Endothelial cell (in vitro differentiated cells): ENCODE measurements around the gene CYP4X1. TPM values are rescaled to one million over a fixed set of nuclear protein-coding genes. Genes with fewer than 3 reads are reported as not detected.
"Not testable (repeated sequence)": the region's sequence is repeated elsewhere in the genome, so short reads cannot be mapped to it uniquely, and the experiment has no call there.

ENCODE experiments used
- DNase-seq: peaks from one replicate; pipeline ENCODE4 v3.0.0; 2021; ENCODE audit warnings: low spot score
- H3K27ac Mint-ChIP-seq: one replicate; pipeline ENCODE4 v1.8.0; 2021; ENCODE audit warnings: mixed read lengths, inconsistent platforms; ENCODE audit not compliant: unreplicated experiment
- H3K27me3 Mint-ChIP-seq: one replicate; pipeline ENCODE4 v1.8.0; 2021; ENCODE audit warnings: mild to moderate bottlenecking, moderate library complexity, mixed read lengths, inconsistent platforms; ENCODE audit not compliant: unreplicated experiment
- H3K36me3 Mint-ChIP-seq: one replicate; pipeline ENCODE4 v1.8.0; 2021; ENCODE audit warnings: mild to moderate bottlenecking, low read depth, mixed read lengths, inconsistent platforms; ENCODE audit not compliant: unreplicated experiment
- H3K4me1 Mint-ChIP-seq: one replicate; pipeline ENCODE4 v1.8.0; 2021; ENCODE audit warnings: mild to moderate bottlenecking, mixed read lengths, inconsistent platforms; ENCODE audit not compliant: unreplicated experiment
- H3K4me3 Mint-ChIP-seq: one replicate; pipeline ENCODE4 v1.8.0; 2021; ENCODE audit warnings: mild to moderate bottlenecking, mixed read lengths, inconsistent platforms; ENCODE audit not compliant: unreplicated experiment
- H3K9me3 Mint-ChIP-seq: one replicate; pipeline ENCODE4 v1.8.0; 2021; ENCODE audit warnings: mixed read lengths, inconsistent platforms; ENCODE audit not compliant: unreplicated experiment
- total RNA-seq: library from RNA; stranded (reverse); fragmentation: NEBNext Ultra II Directional; extraction: Animal tissue kit (Norgen Biotek cat#: 25700); gene quantifications from one replicate; pipeline ENCODE4 v1.2.1, GENCODE V29; 2021; ENCODE audit not compliant: unreplicated experiment
- TF ChIP-seq, protein P1 (sequence below): fragments of 200-600 bp; sonication (generic); IDR thresholded peaks from one replicate; pipeline ENCODE4 v1.5.0; 2021; ENCODE audit warnings: antibody characterized with exemption; ENCODE audit not compliant: unreplicated experiment

The CYP4X1 gene
- total RNA-seq, 1 donor from 2014 or later = 0.23 TPM

GRCh38 chr1:47089356-47089755 lies 65.9 kb downstream of the CYP4X1 start:
- H3K9me3 Mint-ChIP-seq, H3K4me1 Mint-ChIP-seq, H3K27me3 Mint-ChIP-seq, H3K36me3 Mint-ChIP-seq, H3K27ac Mint-ChIP-seq, H3K4me3 Mint-ChIP-seq: not testable (repeated sequence)
- TF ChIP-seq, protein P1, sequence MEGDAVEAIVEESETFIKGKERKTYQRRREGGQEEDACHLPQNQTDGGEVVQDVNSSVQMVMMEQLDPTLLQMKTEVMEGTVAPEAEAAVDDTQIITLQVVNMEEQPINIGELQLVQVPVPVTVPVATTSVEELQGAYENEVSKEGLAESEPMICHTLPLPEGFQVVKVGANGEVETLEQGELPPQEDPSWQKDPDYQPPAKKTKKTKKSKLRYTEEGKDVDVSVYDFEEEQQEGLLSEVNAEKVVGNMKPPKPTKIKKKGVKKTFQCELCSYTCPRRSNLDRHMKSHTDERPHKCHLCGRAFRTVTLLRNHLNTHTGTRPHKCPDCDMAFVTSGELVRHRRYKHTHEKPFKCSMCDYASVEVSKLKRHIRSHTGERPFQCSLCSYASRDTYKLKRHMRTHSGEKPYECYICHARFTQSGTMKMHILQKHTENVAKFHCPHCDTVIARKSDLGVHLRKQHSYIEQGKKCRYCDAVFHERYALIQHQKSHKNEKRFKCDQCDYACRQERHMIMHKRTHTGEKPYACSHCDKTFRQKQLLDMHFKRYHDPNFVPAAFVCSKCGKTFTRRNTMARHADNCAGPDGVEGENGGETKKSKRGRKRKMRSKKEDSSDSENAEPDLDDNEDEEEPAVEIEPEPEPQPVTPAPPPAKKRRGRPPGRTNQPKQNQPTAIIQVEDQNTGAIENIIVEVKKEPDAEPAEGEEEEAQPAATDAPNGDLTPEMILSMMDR = peak; percentile 83
- DNase-seq = peak; percentile 39

DNA sequence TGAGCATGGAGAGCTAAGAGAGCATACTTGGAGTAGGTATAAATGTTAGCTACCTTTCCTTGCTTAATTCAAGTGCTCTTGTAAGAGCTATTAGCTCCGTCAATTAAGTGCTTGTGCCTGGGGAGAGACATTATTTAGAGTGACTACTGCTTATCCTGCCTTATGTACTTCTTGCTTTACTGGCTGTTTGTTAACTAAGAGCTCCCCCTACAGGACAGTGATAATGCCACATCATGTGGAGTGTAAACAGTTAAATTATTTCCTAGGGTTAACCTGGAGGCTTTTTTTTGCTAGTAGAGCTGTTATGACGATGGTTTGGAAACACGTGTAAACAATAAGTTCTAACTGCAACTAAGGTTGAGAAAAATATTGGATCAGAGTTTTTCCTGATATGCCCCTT lies 68.0 kb downstream of the CYP4X1 start:
- not testable (repeated sequence) for DNase-seq, H3K4me1 Mint-ChIP-seq, H3K36me3 Mint-ChIP-seq, H3K9me3 Mint-ChIP-seq, H3K27me3 Mint-ChIP-seq, H3K4me3 Mint-ChIP-seq, H3K27ac Mint-ChIP-seq
- TF ChIP-seq, protein P1 = peak; percentile 66

Other genes starting within 250 kb of the CYP4X1 start
- gene CYP4B1, start 224.6 kb upstream of the CYP4X1 start, total RNA-seq = not detected
- gene CYP4A11, start 82.2 kb upstream of the CYP4X1 start, total RNA-seq = not detected
- not detected for gene CYP4Z1, start 43.6 kb downstream of the CYP4X1 start, total RNA-seq
- gene CYP4A22, start 113.8 kb downstream of the CYP4X1 start, total RNA-seq = not detected
- not detected for gene PDZK1IP1, start 166.4 kb downstream of the CYP4X1 start, total RNA-seq
- 199 TPM for gene TAL1, start 208.6 kb downstream of the CYP4X1 start, total RNA-seq